ENCODE results near the gene RTP2. TPM values are rescaled to one million over a fixed set of nuclear protein-coding genes. Genes with fewer than 3 reads are reported as not detected.

RTP2 gene
- total and polyA plus RNA-seq, 9 of the 15 experiments (the other 6 are each of a cell fraction or from before 2014, with no cell fraction given) = not detected

- peak; percentile 95 for TF ChIP-seq BRD9 (IDR thresholded peaks at IDR 0.05; ENCODE audit: low read depth, partially characterized antibody)
- no peak for TF ChIP-seq ZNF146 (CRISPR knock-in tag; IDR thresholded peaks at IDR 0.05; ENCODE audit: unreplicated experiment)
- no peak for TF ChIP-seq XRCC3 (IDR thresholded peaks at IDR 0.05)
- TF ChIP-seq ZBTB26 (CRISPR knock-in tag; IDR thresholded peaks at IDR 0.05) = peak; percentile 85
- TF ChIP-seq E4F1 (CRISPR knock-in tag; IDR thresholded peaks at IDR 0.05; ENCODE audit: borderline replicate concordance) = peak; percentile 74; the same call in 1 of the 2 replicates
- TF ChIP-seq OTX1 (CRISPR knock-in tag; IDR thresholded peaks at IDR 0.05) = peak; percentile 89; the same call in 1 of the 2 replicates
- TF ChIP-seq THRB (CRISPR knock-in tag; conservative IDR thresholded peaks at IDR 0.05) = peak; percentile 89; the same call in 1 of the 2 replicates
- TF ChIP-seq ZNF445 (CRISPR knock-in tag; IDR thresholded peaks at IDR 0.05; ENCODE audit: low read depth) = no peak
- TF ChIP-seq SUPT5H (IDR thresholded peaks at IDR 0.05) = 0 out of 2 replicates have a peak, but pooled peaks have one; percentile 46
- TF ChIP-seq NFRKB (IDR thresholded peaks at IDR 0.05; ENCODE audit: low read depth) = peak; percentile 89
- peak; percentile 66; the same call in 1 of the 2 replicates for TF ChIP-seq CREB5 (CRISPR knock-in tag; IDR thresholded peaks at IDR 0.05)
- no peak for TF ChIP-seq ZNF174 (CRISPR knock-in tag; IDR thresholded peaks at IDR 0.05)
- TF ChIP-seq POLR2A (conservative IDR thresholded peaks at IDR 0.05) = peak; percentile 33
- TF ChIP-seq HBP1 (CRISPR knock-in tag; IDR thresholded peaks at IDR 0.05) = peak; percentile 58; the same call in 1 of the 2 replicates
- TF ChIP-seq ELF2 (CRISPR knock-in tag; IDR thresholded peaks at IDR 0.05) = peak; percentile 76; the same call in 1 of the 2 replicates
- TF ChIP-seq GTF2E2 (tag; IDR thresholded peaks at IDR 0.05) = no peak
- TF ChIP-seq PHF8 (IDR thresholded peaks at IDR 0.05; ENCODE audit: borderline replicate concordance, low read length) = peak; percentile 7; the same call in 1 of the 2 replicates
- TF ChIP-seq HLTF (IDR thresholded peaks at IDR 0.05) = 0 out of 2 replicates have a peak, but pooled peaks have one; percentile 78
- TF ChIP-seq PATZ1 (CRISPR knock-in tag; IDR thresholded peaks at IDR 0.05; ENCODE audit: borderline replicate concordance) = peak; percentile 44; the same call in 1 of the 2 replicates
- 0 out of 2 replicates have a peak, but pooled peaks have one; percentile 35 for TF ChIP-seq SNIP1 (IDR thresholded peaks at IDR 0.05; ENCODE audit: low read depth)
Observed at GRCh38 chr3:187746059-187746441, 43.7 kb upstream of the RTP2 start (continued).

All from K562 (cell line).